Central memory CD8-positive, alpha-beta T cell (primary cell): ENCODE results near the gene ZNF319.
A peak's percentile ranks its signal among the peaks of the same experiment; 100 is the strongest.

Experiments used
- ATAC-seq: fragments of 150-1000 bp; cut with Tn5 transposase; replicated peaks from 2 replicates; pipeline ENCODE4 v1.10.0; 2022; ENCODE audit warnings: mild to moderate bottlenecking, moderate FRiP score, moderate number of reproducible peaks; ENCODE audit not compliant: poor library complexity, severe bottlenecking; ENCODE audit errors: extremely low read depth
- DNase-seq, 2 donors: peaks; one replicate each; pipeline ENCODE4 v3.0.0; 2021; ENCODE audit warnings: low spot score in 2 of 2
- H3K27ac Mint-ChIP-seq: one replicate; pipeline ENCODE4 v1.8.0; 2022; ENCODE audit warnings: low read depth, mild to moderate bottlenecking, moderate library complexity, mixed read lengths
- H3K27me3 Mint-ChIP-seq: one replicate; pipeline ENCODE4 v1.8.0; 2022; ENCODE audit warnings: mixed read lengths
- H3K36me3 Mint-ChIP-seq: one replicate; pipeline ENCODE4 v1.8.0; 2022; ENCODE audit warnings: mild to moderate bottlenecking, moderate library complexity, mixed read lengths; ENCODE audit not compliant: insufficient read depth
- H3K4me1 Mint-ChIP-seq: one replicate; pipeline ENCODE4 v1.8.0; 2022; ENCODE audit warnings: mixed read lengths
- H3K4me3 Mint-ChIP-seq: one replicate; pipeline ENCODE4 v1.8.0; 2022; ENCODE audit warnings: mild to moderate bottlenecking, moderate library complexity, mixed read lengths
- H3K9me3 Mint-ChIP-seq: one replicate; pipeline ENCODE4 v1.8.0; 2022; ENCODE audit warnings: mixed read lengths

ZNF319 gene

GRCh38 chr16:57969451-57970123, 30.9 kb downstream of the ZNF319 start:
- H3K36me3 Mint-ChIP-seq = no peaks in the 10 kb centered on the region
- H3K4me1 Mint-ChIP-seq = no peaks in the 10 kb centered on the region
- H3K27ac Mint-ChIP-seq = no peak overlapping the region
- H3K9me3 Mint-ChIP-seq = no peaks in the 10 kb centered on the region
- no peak for DNase-seq
- no peak overlapping the region for H3K4me3 Mint-ChIP-seq
- H3K27me3 Mint-ChIP-seq = peaks cover 11% of the 10 kb centered on the region
- no peak for ATAC-seq

GRCh38 chr16:57967916-57968315, 32.6 kb downstream of the ZNF319 start:
- DNase-seq (no peak), ATAC-seq (no peak)
- H3K4me1 Mint-ChIP-seq = no peaks in the 10 kb centered on the region
- H3K27me3 Mint-ChIP-seq = peaks cover 11% of the 10 kb centered on the region
- H3K36me3 Mint-ChIP-seq = no peaks in the 10 kb centered on the region
- no peaks in the 10 kb centered on the region for H3K9me3 Mint-ChIP-seq
- no peak overlapping the region for H3K4me3 Mint-ChIP-seq
- no peak overlapping the region for H3K27ac Mint-ChIP-seq

GRCh38 chr16:57966986-57967385, 33.5 kb downstream of the ZNF319 start:
- Mint-ChIP-seq H3K27ac (no peak overlapping the region), H3K4me1 (no peaks in the 10 kb centered on the region), H3K9me3 (no peaks in the 10 kb centered on the region), H3K36me3 (no peaks in the 10 kb centered on the region), H3K4me3 (no peak overlapping the region), H3K27me3 (peaks cover 5% of the 10 kb centered on the region)
- DNase-seq = no peak
- ATAC-seq = no peak

GRCh38 chr16:57966204-57966771, 34.2 kb downstream of the ZNF319 start:
- ATAC-seq (no peak), DNase-seq (no peak)
- Mint-ChIP-seq H3K36me3 (no peaks in the 10 kb centered on the region), H3K4me3 (no peak overlapping the region), H3K4me1 (no peaks in the 10 kb centered on the region), H3K9me3 (no peaks in the 10 kb centered on the region), H3K27me3 (no peaks in the 10 kb centered on the region), H3K27ac (no peak overlapping the region)

GRCh38 chr16:57964157-57964700, 36.2 kb downstream of the ZNF319 start:
- Mint-ChIP-seq H3K27ac (no peak overlapping the region), H3K4me3 (no peak overlapping the region), H3K27me3 (peaks cover 6% of the 10 kb centered on the region), H3K9me3 (no peaks in the 10 kb centered on the region), H3K36me3 (no peaks in the 10 kb centered on the region), H3K4me1 (no peaks in the 10 kb centered on the region)
- no peak for DNase-seq
- ATAC-seq = no peak

GRCh38 chr16:57962756-57963155, 37.7 kb downstream of the ZNF319 start:
- no peaks in the 10 kb centered on the region for H3K4me1 Mint-ChIP-seq

GRCh38 chr16:57962046-57962445, 38.4 kb downstream of the ZNF319 start:
- no peak overlapping the region for H3K27ac Mint-ChIP-seq
- no peaks in the 10 kb centered on the region for H3K36me3 Mint-ChIP-seq
- H3K4me3 Mint-ChIP-seq = no peak overlapping the region
- peaks cover 9% of the 10 kb centered on the region for H3K27me3 Mint-ChIP-seq
- no peaks in the 10 kb centered on the region for H3K9me3 Mint-ChIP-seq
- H3K4me1 Mint-ChIP-seq = no peaks in the 10 kb centered on the region
- DNase-seq (no peak), ATAC-seq (no peak)

More at GRCh38 chr16:57962756-57963155, 37.7 kb downstream of the ZNF319 start:
- H3K27ac Mint-ChIP-seq = peak overlapping the region; percentile 49
- no peak for ATAC-seq
- DNase-seq = no peak
- H3K27me3 Mint-ChIP-seq = peaks cover 9% of the 10 kb centered on the region
- no peaks in the 10 kb centered on the region for H3K9me3 Mint-ChIP-seq
- H3K4me3 Mint-ChIP-seq = no peak overlapping the region
- H3K36me3 Mint-ChIP-seq = no peaks in the 10 kb centered on the region

GRCh38 chr16:57961538-57961937, 38.9 kb downstream of the ZNF319 start:
- H3K27me3 Mint-ChIP-seq = peaks cover 9% of the 10 kb centered on the region
- no peaks in the 10 kb centered on the region for H3K36me3 Mint-ChIP-seq
- H3K4me1 Mint-ChIP-seq = no peaks in the 10 kb centered on the region
- no peaks in the 10 kb centered on the region for H3K9me3 Mint-ChIP-seq
- no peak overlapping the region for H3K4me3 Mint-ChIP-seq
- H3K27ac Mint-ChIP-seq = no peak overlapping the region
- ATAC-seq (no peak), DNase-seq (no peak)

- Mint-ChIP-seq H3K9me3 (no peaks in the 10 kb centered on the region), H3K27ac (no peak overlapping the region), H3K36me3 (no peaks in the 10 kb centered on the region), H3K27me3 (peaks cover 9% of the 10 kb centered on the region), H3K4me3 (no peak overlapping the region), H3K4me1 (no peaks in the 10 kb centered on the region)
- DNase-seq = no peak
- no peak for ATAC-seq
Observed at GRCh38 chr16:57960826-57961472, 39.5 kb downstream of the ZNF319 start.

- Mint-ChIP-seq H3K27ac (no peak overlapping the region), H3K4me3 (no peak overlapping the region), H3K4me1 (no peaks in the 10 kb centered on the region), H3K36me3 (no peaks in the 10 kb centered on the region), H3K27me3 (peaks cover 9% of the 10 kb centered on the region), H3K9me3 (no peaks in the 10 kb centered on the region)
- DNase-seq (no peak), ATAC-seq (no peak)
Observed at GRCh38 chr16:57960310-57960709, 40.2 kb downstream of the ZNF319 start.

GRCh38 chr16:57959804-57960203, 40.7 kb downstream of the ZNF319 start:
- ATAC-seq (no peak), DNase-seq (no peak)
- Mint-ChIP-seq H3K4me1 (no peaks in the 10 kb centered on the region), H3K9me3 (no peaks in the 10 kb centered on the region), H3K27ac (no peak overlapping the region), H3K4me3 (no peak overlapping the region), H3K36me3 (no peaks in the 10 kb centered on the region), H3K27me3 (peaks cover 9% of the 10 kb centered on the region)

GRCh38 chr16:57959121-57959520, 41.4 kb downstream of the ZNF319 start:
- DNase-seq (no peak), ATAC-seq (no peak)
- Mint-ChIP-seq H3K36me3 (no peaks in the 10 kb centered on the region), H3K9me3 (no peaks in the 10 kb centered on the region), H3K27ac (no peak overlapping the region), H3K4me1 (no peaks in the 10 kb centered on the region), H3K27me3 (peaks cover 9% of the 10 kb centered on the region), H3K4me3 (no peak overlapping the region)

- ATAC-seq (no peak), DNase-seq (no peak)
- Mint-ChIP-seq H3K4me3 (no peak overlapping the region), H3K4me1 (no peaks in the 10 kb centered on the region), H3K27ac (no peak overlapping the region), H3K27me3 (peaks cover 9% of the 10 kb centered on the region), H3K36me3 (no peaks in the 10 kb centered on the region), H3K9me3 (no peaks in the 10 kb centered on the region)
Observed at GRCh38 chr16:57958544-57958943, 41.9 kb downstream of the ZNF319 start.
